Endodermal cell (in vitro differentiated cells): ENCODE measurements around the gene ADCYAP1R1. TPM values are rescaled to one million over a fixed set of nuclear protein-coding genes. Genes with fewer than 3 reads are reported as not detected.

Experiments
- DNase-seq: peaks from one replicate; pipeline ENCODE4 v3.0.0-alpha.2; 2017
- H3K27ac ChIP-seq: 2 replicates; pipeline ENCODE4 v1.5.1; 2013; ENCODE audit warnings: mild to moderate bottlenecking, low read depth, low read length, moderate library complexity
- H3K27me3 ChIP-seq: 2 replicates; pipeline ENCODE4 v1.6.1; 2013; ENCODE audit warnings: mild to moderate bottlenecking, low read length, moderate library complexity; ENCODE audit not compliant: insufficient read depth, control insufficient read depth, poor library complexity, severe bottlenecking
- H3K36me3 ChIP-seq: 2 replicates; pipeline ENCODE4 v1.7.0; 2013; ENCODE audit warnings: mild to moderate bottlenecking, low read length, moderate library complexity; ENCODE audit not compliant: control insufficient read depth, insufficient read depth
- H3K4me1 ChIP-seq: one replicate; pipeline ENCODE4 v1.7.0; 2013; ENCODE audit warnings: low read length; ENCODE audit not compliant: control insufficient read depth, insufficient read depth
- H3K4me3 ChIP-seq: 2 replicates; pipeline ENCODE4 v1.5.1; 2013; ENCODE audit warnings: mild to moderate bottlenecking, low read length, moderate library complexity
- H3K9ac ChIP-seq: 2 replicates; pipeline ENCODE4 v1.6.1; 2013; ENCODE audit warnings: mild to moderate bottlenecking, low read length, moderate library complexity; ENCODE audit not compliant: poor library complexity, severe bottlenecking; ENCODE audit errors: extremely low read depth
- H3K9me3 ChIP-seq: 2 replicates; pipeline ENCODE4 v1.6.1; 2013; ENCODE audit warnings: mild to moderate bottlenecking, low read length, moderate library complexity; ENCODE audit not compliant: control insufficient read depth
- H3K27ac Mint-ChIP-seq: 2 replicates; pipeline ENCODE4 v1.8.0; 2020; ENCODE audit warnings: mixed read lengths
- H3K27me3 Mint-ChIP-seq: 2 replicates; pipeline ENCODE4 v1.8.0; 2021; ENCODE audit warnings: mild to moderate bottlenecking, mixed read lengths; ENCODE audit not compliant: insufficient read depth
- H3K36me3 Mint-ChIP-seq: 2 replicates; pipeline ENCODE4 v1.8.0; 2020; ENCODE audit warnings: low read depth, mixed read lengths
- H3K4me1 Mint-ChIP-seq: 2 replicates; pipeline ENCODE4 v1.8.0; 2020; ENCODE audit warnings: mixed read lengths
- H3K4me3 Mint-ChIP-seq: 2 replicates; pipeline ENCODE4 v1.8.0; 2020; ENCODE audit warnings: mild to moderate bottlenecking, moderate library complexity, mixed read lengths
- H3K9me3 Mint-ChIP-seq: 2 replicates; pipeline ENCODE4 v1.8.0; 2020; ENCODE audit warnings: mild to moderate bottlenecking, mixed read lengths
- CTCF ChIP-seq: fragments of 200-600 bp; sonication (generic); conservative IDR thresholded peaks from 2 replicates; pipeline ENCODE4 v1.5.0; 2021; ENCODE audit warnings: antibody characterized with exemption, mild to moderate bottlenecking
- WGBS, 2 experiments: methylation state at CpG; one replicate each; pipeline versions ENCODE4 v1.1.5 to v1.1.7; 2013; ENCODE audit warnings: missing lambda C conversion rate in 2 of 2, mixed read lengths in 1 of 2; ENCODE audit not compliant: insufficient coverage in 1 of 2, insufficient read length in 1 of 2; 5-methylcytosine and 5-hydroxymethylcytosine counted together
- total RNA-seq, 2 donors: library from RNA; stranded (reverse); fragmentation: NEBNext Ultra II Directional in 1 of 2; extraction: Animal tissue kit (Norgen Biotek cat#: 25700) in 1 of 2; gene quantifications; 2 replicates in 1 of 2; 3 replicates in 1 of 2; pipeline ENCODE4 v1.2.1, GENCODE V29; 2021

The ADCYAP1R1 gene
- total RNA-seq, 2 donors from 2014 or later = 1.2 to 2.1 TPM

- no peaks in the 10 kb centered on the region for H3K36me3 ChIP-seq
- Mint-ChIP-seq H3K36me3 (no peaks in the 10 kb centered on the region), H3K27me3 (peaks cover 6% of the 10 kb centered on the region), H3K27ac (no peak overlapping the region), H3K4me1 (no peaks in the 10 kb centered on the region), H3K9me3 (no peaks in the 10 kb centered on the region), H3K4me3 (no peak overlapping the region)
- peaks cover 3% of the 10 kb centered on the region for H3K27me3 ChIP-seq
- H3K9ac ChIP-seq = no peak overlapping the region
- no peak overlapping the region for H3K27ac ChIP-seq
- H3K4me1 ChIP-seq = no peaks in the 10 kb centered on the region
- WGBS, 2 experiments = 88 to 93% methylated on average over 2 to 6 of the region's 6 CpGs
- TF ChIP-seq CTCF = no peak
- H3K4me3 ChIP-seq = no peak overlapping the region
- no peaks in the 10 kb centered on the region for H3K9me3 ChIP-seq
- no peak for DNase-seq
Measured at GRCh38 chr7:31123321-31123720, 71.2 kb downstream of the ADCYAP1R1 start.

GRCh38 chr7:31123726-31124125 is 71.6 kb downstream of the ADCYAP1R1 start:
- peaks cover 6% of the 10 kb centered on the region for H3K27me3 Mint-ChIP-seq
- WGBS, 2 experiments = 96% methylated on average over 2 of the region's 2 CpGs; no CpG with 5 or more reads in 1 of the 2 experiments
- H3K9ac ChIP-seq = no peak overlapping the region
- DNase-seq = no peak
- H3K9me3 ChIP-seq = no peaks in the 10 kb centered on the region
- no peak overlapping the region for H3K4me3 ChIP-seq
- no peaks in the 10 kb centered on the region for H3K4me1 ChIP-seq
- no peaks in the 10 kb centered on the region for H3K4me1 Mint-ChIP-seq
- no peak overlapping the region for H3K27ac Mint-ChIP-seq
- H3K4me3 Mint-ChIP-seq = no peak overlapping the region
- H3K27ac ChIP-seq = no peak overlapping the region
- H3K36me3 ChIP-seq = no peaks in the 10 kb centered on the region
- no peaks in the 10 kb centered on the region for H3K36me3 Mint-ChIP-seq
- TF ChIP-seq CTCF = no peak
- no peaks in the 10 kb centered on the region for H3K27me3 ChIP-seq
- H3K9me3 Mint-ChIP-seq = no peaks in the 10 kb centered on the region

- Histone ChIP-seq H3K9ac (no peak overlapping the region), H3K36me3 (no peaks in the 10 kb centered on the region), H3K4me3 (no peak overlapping the region), H3K27me3 (no peaks in the 10 kb centered on the region), H3K9me3 (no peaks in the 10 kb centered on the region), H3K27ac (no peak overlapping the region), H3K4me1 (no peaks in the 10 kb centered on the region)
- TF ChIP-seq CTCF = no peak
- Mint-ChIP-seq H3K9me3 (no peaks in the 10 kb centered on the region), H3K4me1 (no peaks in the 10 kb centered on the region), H3K36me3 (no peaks in the 10 kb centered on the region), H3K4me3 (no peak overlapping the region), H3K27me3 (peaks cover 4% of the 10 kb centered on the region), H3K27ac (no peak overlapping the region)
- DNase-seq = no peak
- 93 to 94% methylated on average over 4 of the region's 4 CpGs for WGBS, 2 experiments
Measured at GRCh38 chr7:31125171-31125570, 73.1 kb downstream of the ADCYAP1R1 start.
